Measurements from ENCODE around the gene MYH9. TPM values are rescaled to one million over a fixed set of nuclear protein-coding genes. Genes with fewer than 3 reads are reported as not detected.

Gene MYH9
- total RNA-seq, 1 experiment from 2014 or later = 258 TPM

DNA sequence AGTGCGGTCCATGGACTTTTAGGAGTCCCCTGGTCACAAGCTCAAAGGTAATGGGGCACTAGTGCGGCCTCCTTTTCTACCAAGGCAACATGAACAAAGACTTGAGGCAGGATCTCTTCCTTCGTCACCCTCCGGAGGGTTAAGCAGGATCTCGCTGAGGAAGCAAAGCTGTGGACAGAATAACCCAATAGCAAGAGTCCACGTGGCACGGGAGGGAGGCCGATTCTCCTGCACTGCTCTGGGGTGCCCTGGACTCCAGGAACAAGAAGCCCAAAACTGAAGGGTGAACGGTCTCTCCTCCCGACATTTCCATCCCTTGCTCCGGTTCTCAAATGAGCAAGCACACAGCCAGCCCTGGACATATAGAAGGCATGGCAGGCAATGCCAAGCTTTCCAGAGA is 20.7 kb downstream of the MYH9 start:
- H3K27ac ChIP-seq (ENCODE audit: low read depth, low read length) = no peak overlapping the region; the same call in 1 of the 2 replicates
- no peak for DNase-seq (ENCODE audit: low read depth, low spot score)
- POLR2A ChIA-PET = no interaction called here
- no peak overlapping the region for H2AFZ ChIP-seq (ENCODE audit: low read depth, low read length, poor library complexity, severe bottlenecking)
- ATAC-seq = no peak
- BruUV-seq (replicated peaks) = no TSS peak
- RAD21 ChIA-PET (ENCODE audit: low non-redundant PET in 1 of 2, low total read pairs in 2 of 2, uncharacterized antibody in 2 of 2, unreplicated experiment in 2 of 2) = no interaction called here
- no peak overlapping the region for H3K4me3 ChIP-seq (replicated peaks in 1 of 2; ENCODE audit: low read depth in 1 of 2, low read length in 2 of 2)
- TF ChIP-seq FOSL1 (IDR thresholded peaks at IDR 0.05; ENCODE audit: low read depth) (no peak), EGR1 (IDR thresholded peaks at IDR 0.05; ENCODE audit: low read depth) (no peak), SIN3A (IDR thresholded peaks at IDR 0.05; ENCODE audit: low read depth) (no peak), YY1 (IDR thresholded peaks at IDR 0.05; ENCODE audit: extremely low read depth, insufficient replicate concordance, low read depth, low read length) (no peak), SP1 (IDR thresholded peaks at IDR 0.05; ENCODE audit: low read depth) (no peak), ZNF274 (IDR thresholded peaks at IDR 0.05; ENCODE audit: low read depth, low read length) (no peak), CBX3 (IDR thresholded peaks at IDR 0.05; ENCODE audit: low read depth) (no peak), POLR2AphosphoS5 (IDR thresholded peaks at IDR 0.05; ENCODE audit: low read depth, low read length) (no peak), RAD21 (IDR thresholded peaks at IDR 0.05; ENCODE audit: low read depth) (no peak), EZH2 (IDR thresholded peaks at IDR 0.05) (no peak), POLR2A (IDR thresholded peaks at IDR 0.05; ENCODE audit: borderline replicate concordance, extremely low read depth, insufficient read depth, insufficient read length) (no peak), EZH2phosphoT487 (IDR thresholded peaks at IDR 0.05; ENCODE audit: borderline replicate concordance) (no peak), SRF (IDR thresholded peaks at IDR 0.05; ENCODE audit: low read depth) (no peak), ELF1 (IDR thresholded peaks at IDR 0.05; ENCODE audit: borderline replicate concordance, low read depth) (no peak)
- TF ChIP-seq, protein P1, sequence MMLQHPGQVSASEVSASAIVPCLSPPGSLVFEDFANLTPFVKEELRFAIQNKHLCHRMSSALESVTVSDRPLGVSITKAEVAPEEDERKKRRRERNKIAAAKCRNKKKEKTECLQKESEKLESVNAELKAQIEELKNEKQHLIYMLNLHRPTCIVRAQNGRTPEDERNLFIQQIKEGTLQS (IDR thresholded peaks at IDR 0.05) = no peak
- TF ChIP-seq, protein P2, sequence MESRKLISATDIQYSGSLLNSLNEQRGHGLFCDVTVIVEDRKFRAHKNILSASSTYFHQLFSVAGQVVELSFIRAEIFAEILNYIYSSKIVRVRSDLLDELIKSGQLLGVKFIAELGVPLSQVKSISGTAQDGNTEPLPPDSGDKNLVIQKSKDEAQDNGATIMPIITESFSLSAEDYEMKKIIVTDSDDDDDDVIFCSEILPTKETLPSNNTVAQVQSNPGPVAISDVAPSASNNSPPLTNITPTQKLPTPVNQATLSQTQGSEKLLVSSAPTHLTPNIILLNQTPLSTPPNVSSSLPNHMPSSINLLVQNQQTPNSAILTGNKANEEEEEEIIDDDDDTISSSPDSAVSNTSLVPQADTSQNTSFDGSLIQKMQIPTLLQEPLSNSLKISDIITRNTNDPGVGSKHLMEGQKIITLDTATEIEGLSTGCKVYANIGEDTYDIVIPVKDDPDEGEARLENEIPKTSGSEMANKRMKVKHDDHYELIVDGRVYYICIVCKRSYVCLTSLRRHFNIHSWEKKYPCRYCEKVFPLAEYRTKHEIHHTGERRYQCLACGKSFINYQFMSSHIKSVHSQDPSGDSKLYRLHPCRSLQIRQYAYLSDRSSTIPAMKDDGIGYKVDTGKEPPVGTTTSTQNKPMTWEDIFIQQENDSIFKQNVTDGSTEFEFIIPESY (IDR thresholded peaks at IDR 0.05; ENCODE audit: extremely low read depth, insufficient replicate concordance, low read length) = no peak
- TF ChIP-seq, protein P3, sequence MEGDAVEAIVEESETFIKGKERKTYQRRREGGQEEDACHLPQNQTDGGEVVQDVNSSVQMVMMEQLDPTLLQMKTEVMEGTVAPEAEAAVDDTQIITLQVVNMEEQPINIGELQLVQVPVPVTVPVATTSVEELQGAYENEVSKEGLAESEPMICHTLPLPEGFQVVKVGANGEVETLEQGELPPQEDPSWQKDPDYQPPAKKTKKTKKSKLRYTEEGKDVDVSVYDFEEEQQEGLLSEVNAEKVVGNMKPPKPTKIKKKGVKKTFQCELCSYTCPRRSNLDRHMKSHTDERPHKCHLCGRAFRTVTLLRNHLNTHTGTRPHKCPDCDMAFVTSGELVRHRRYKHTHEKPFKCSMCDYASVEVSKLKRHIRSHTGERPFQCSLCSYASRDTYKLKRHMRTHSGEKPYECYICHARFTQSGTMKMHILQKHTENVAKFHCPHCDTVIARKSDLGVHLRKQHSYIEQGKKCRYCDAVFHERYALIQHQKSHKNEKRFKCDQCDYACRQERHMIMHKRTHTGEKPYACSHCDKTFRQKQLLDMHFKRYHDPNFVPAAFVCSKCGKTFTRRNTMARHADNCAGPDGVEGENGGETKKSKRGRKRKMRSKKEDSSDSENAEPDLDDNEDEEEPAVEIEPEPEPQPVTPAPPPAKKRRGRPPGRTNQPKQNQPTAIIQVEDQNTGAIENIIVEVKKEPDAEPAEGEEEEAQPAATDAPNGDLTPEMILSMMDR (IDR thresholded peaks at IDR 0.05 in 2 of 3, conservative IDR thresholded peaks at IDR 0.05 in 1 of 3; ENCODE audit: borderline replicate concordance in 1 of 3, insufficient read depth in 1 of 3, low read depth in 2 of 3, low read length in 2 of 3) = no peak
- TF ChIP-seq, protein P4, sequence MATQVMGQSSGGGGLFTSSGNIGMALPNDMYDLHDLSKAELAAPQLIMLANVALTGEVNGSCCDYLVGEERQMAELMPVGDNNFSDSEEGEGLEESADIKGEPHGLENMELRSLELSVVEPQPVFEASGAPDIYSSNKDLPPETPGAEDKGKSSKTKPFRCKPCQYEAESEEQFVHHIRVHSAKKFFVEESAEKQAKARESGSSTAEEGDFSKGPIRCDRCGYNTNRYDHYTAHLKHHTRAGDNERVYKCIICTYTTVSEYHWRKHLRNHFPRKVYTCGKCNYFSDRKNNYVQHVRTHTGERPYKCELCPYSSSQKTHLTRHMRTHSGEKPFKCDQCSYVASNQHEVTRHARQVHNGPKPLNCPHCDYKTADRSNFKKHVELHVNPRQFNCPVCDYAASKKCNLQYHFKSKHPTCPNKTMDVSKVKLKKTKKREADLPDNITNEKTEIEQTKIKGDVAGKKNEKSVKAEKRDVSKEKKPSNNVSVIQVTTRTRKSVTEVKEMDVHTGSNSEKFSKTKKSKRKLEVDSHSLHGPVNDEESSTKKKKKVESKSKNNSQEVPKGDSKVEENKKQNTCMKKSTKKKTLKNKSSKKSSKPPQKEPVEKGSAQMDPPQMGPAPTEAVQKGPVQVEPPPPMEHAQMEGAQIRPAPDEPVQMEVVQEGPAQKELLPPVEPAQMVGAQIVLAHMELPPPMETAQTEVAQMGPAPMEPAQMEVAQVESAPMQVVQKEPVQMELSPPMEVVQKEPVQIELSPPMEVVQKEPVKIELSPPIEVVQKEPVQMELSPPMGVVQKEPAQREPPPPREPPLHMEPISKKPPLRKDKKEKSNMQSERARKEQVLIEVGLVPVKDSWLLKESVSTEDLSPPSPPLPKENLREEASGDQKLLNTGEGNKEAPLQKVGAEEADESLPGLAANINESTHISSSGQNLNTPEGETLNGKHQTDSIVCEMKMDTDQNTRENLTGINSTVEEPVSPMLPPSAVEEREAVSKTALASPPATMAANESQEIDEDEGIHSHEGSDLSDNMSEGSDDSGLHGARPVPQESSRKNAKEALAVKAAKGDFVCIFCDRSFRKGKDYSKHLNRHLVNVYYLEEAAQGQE (IDR thresholded peaks at IDR 0.05; ENCODE audit: low read depth) = no peak
- H3K9me2 ChIP-seq (ENCODE audit: insufficient read depth) = no peaks in the 10 kb centered on the region
- CTCF ChIA-PET = no interaction called here
- intact Hi-C loops (cut with micrococcal nuclease) = no loop called here
- H3K4me1 ChIP-seq (ENCODE audit: control insufficient read depth in 1 of 2, insufficient read depth in 2 of 2, low read length in 2 of 2) = peaks cover 92 to 100% of the 10 kb centered on the region in 2 experiments
- no peaks in the 10 kb centered on the region for H3K27me3 ChIP-seq (ENCODE audit: insufficient read depth, low read length)
- no peak overlapping the region for H3K4me2 ChIP-seq (ENCODE audit: low read length)
- H3K9me3 ChIP-seq (ENCODE audit: control insufficient read depth in 1 of 2, insufficient read depth in 1 of 2, low read depth in 1 of 2, low read length in 2 of 2) = no peaks in the 10 kb centered on the region
- H3K36me3 ChIP-seq (ENCODE audit: control insufficient read depth in 1 of 2, insufficient read depth in 2 of 2, low read length in 2 of 2) = peaks cover 0 to 10% of the 10 kb centered on the region in 2 experiments; a peak in 1 of 4 replicates
- no peak overlapping the region for H3K9ac ChIP-seq (ENCODE audit: low read length)
- H4K20me1 ChIP-seq (ENCODE audit: insufficient read depth) = peaks cover 26% of the 10 kb centered on the region; the same call in 1 of the 2 replicates
- peaks cover 100% of the 10 kb centered on the region for H3K79me2 ChIP-seq (ENCODE audit: insufficient read depth, low read length)

Measured in HCT116 (cell line).